H54 (cell line): ENCODE data around the gene LPP.

Experiments used
- DNase-seq: peaks from one replicate; pipeline ENCODE4 v3.0.0; 2011; ENCODE audit warnings: low spot score, mixed read lengths; ENCODE audit not compliant: insufficient read length
- FAIRE-seq: peaks from 3 replicates; lab custom pipeline; 2011; peaks lifted over from hg19 to GRCh38; lab: Jason Lieb, UNC
- POLR2A ChIP-seq: IDR thresholded peaks from 2 replicates; pipeline ENCODE4 v1.6.1; 2011; ENCODE audit warnings: low read depth, mild to moderate bottlenecking, low read length

The LPP gene

GRCh38 chr3:188503647-188504046, 349.7 kb downstream of the LPP start:
- TF ChIP-seq POLR2A, result no peak
- FAIRE-seq, result no peak
- no peak for DNase-seq

GRCh38 chr3:188505151-188505550, 351.2 kb downstream of the LPP start:
- TF ChIP-seq POLR2A, result no peak
- DNase-seq (no peak), FAIRE-seq (no peak)

GRCh38 chr3:188505911-188506310, 352.0 kb downstream of the LPP start:
- FAIRE-seq (no peak), DNase-seq (no peak)
- no peak for TF ChIP-seq POLR2A

- no peak for DNase-seq
- no peak for TF ChIP-seq POLR2A
- FAIRE-seq, result no peak
These were observed 352.5 kb downstream of the LPP start for GRCh38 chr3:188506446-188506845.

GRCh38 chr3:188507244-188507720, 353.3 kb downstream of the LPP start:
- TF ChIP-seq POLR2A, result no peak
- DNase-seq, result no peak
- no peak for FAIRE-seq

- no peak for DNase-seq
- TF ChIP-seq POLR2A, result no peak
- no peak for FAIRE-seq
These were observed 354.5 kb downstream of the LPP start for GRCh38 chr3:188508454-188508853.

- TF ChIP-seq POLR2A, result no peak
- FAIRE-seq, result no peak
These were observed 355.4 kb downstream of the LPP start for GRCh38 chr3:188509316-188509715.

GRCh38 chr3:188510366-188510765, 356.4 kb downstream of the LPP start:
- FAIRE-seq, result no peak
- no peak for DNase-seq
- no peak for TF ChIP-seq POLR2A

More at GRCh38 chr3:188509316-188509715, 355.4 kb downstream of the LPP start:
- DNase-seq, result no peak

GRCh38 chr3:188513662-188514328, 359.8 kb downstream of the LPP start:
- FAIRE-seq, result peak; percentile 53
- no peak for TF ChIP-seq POLR2A
- no peak for DNase-seq

GRCh38 chr3:188516515-188516914, 362.6 kb downstream of the LPP start:
- TF ChIP-seq POLR2A, result no peak
- DNase-seq (no peak), FAIRE-seq (no peak)

GRCh38 chr3:188518416-188518815, 364.5 kb downstream of the LPP start:
- no peak for TF ChIP-seq POLR2A
- DNase-seq (no peak), FAIRE-seq (no peak)

GRCh38 chr3:188518835-188519452, 365.0 kb downstream of the LPP start:
- FAIRE-seq, result peak; percentile 43
- TF ChIP-seq POLR2A, result no peak

GRCh38 chr3:188520466-188520865, 366.5 kb downstream of the LPP start:
- TF ChIP-seq POLR2A, result no peak
- DNase-seq (no peak), FAIRE-seq (peak; percentile 33)

More at GRCh38 chr3:188518835-188519452, 365.0 kb downstream of the LPP start:
- DNase-seq, result no peak

GRCh38 chr3:188522115-188522514, 368.2 kb downstream of the LPP start:
- FAIRE-seq, result no peak
- no peak for TF ChIP-seq POLR2A
- no peak for DNase-seq

GRCh38 chr3:188523291-188523690, 369.3 kb downstream of the LPP start:
- DNase-seq (no peak), FAIRE-seq (no peak)
- TF ChIP-seq POLR2A, result no peak

GRCh38 chr3:188524052-188524451, 370.1 kb downstream of the LPP start:
- DNase-seq (no peak), FAIRE-seq (no peak)
- TF ChIP-seq POLR2A, result no peak
